Progenitor cell of endocrine pancreas (in vitro differentiated cells): ENCODE data around the gene PPAN. TPM values are rescaled to one million over a fixed set of nuclear protein-coding genes. Genes with fewer than 3 reads are reported as not detected.

Experiments used
- DNase-seq: peaks from one replicate; pipeline ENCODE4 v3.0.0; 2021; ENCODE audit warnings: low spot score; ENCODE audit not compliant: unreplicated experiment
- H3K27ac Mint-ChIP-seq: 2 replicates; pipeline ENCODE4 v1.8.0; 2021; ENCODE audit warnings: mild to moderate bottlenecking, moderate library complexity, mixed read lengths
- H3K27me3 Mint-ChIP-seq: 2 replicates; pipeline ENCODE4 v1.8.0; 2021; ENCODE audit warnings: mixed read lengths
- H3K36me3 Mint-ChIP-seq: 2 replicates; pipeline ENCODE4 v1.8.0; 2022; ENCODE audit warnings: mixed read lengths; ENCODE audit not compliant: insufficient read depth
- H3K4me1 Mint-ChIP-seq: 2 replicates; pipeline ENCODE4 v1.8.0; 2021; ENCODE audit warnings: low read depth, mixed read lengths
- H3K4me3 Mint-ChIP-seq: 2 replicates; pipeline ENCODE4 v1.8.0; 2021; ENCODE audit warnings: low read depth, mild to moderate bottlenecking, moderate library complexity, mixed read lengths
- H3K9me3 Mint-ChIP-seq: 2 replicates; pipeline ENCODE4 v1.8.0; 2021; ENCODE audit warnings: low read depth, mixed read lengths
- total RNA-seq: library from RNA; stranded (reverse); gene quantifications from 2 replicates; pipeline ENCODE4 v1.2.1, GENCODE V29; 2021
- TF ChIP-seq, protein P1 (sequence below): fragments of 200-600 bp; sonication (generic); IDR thresholded peaks from one replicate; pipeline ENCODE4 v1.5.0; 2021; ENCODE audit warnings: antibody characterized with exemption, mild to moderate bottlenecking; ENCODE audit not compliant: unreplicated experiment

PPAN gene
- total RNA-seq, 1 donor from 2014 or later, result 51.5 TPM

GRCh38 chr19:10118960-10119359, 12.8 kb downstream of the PPAN start:
- TF ChIP-seq, protein P1, sequence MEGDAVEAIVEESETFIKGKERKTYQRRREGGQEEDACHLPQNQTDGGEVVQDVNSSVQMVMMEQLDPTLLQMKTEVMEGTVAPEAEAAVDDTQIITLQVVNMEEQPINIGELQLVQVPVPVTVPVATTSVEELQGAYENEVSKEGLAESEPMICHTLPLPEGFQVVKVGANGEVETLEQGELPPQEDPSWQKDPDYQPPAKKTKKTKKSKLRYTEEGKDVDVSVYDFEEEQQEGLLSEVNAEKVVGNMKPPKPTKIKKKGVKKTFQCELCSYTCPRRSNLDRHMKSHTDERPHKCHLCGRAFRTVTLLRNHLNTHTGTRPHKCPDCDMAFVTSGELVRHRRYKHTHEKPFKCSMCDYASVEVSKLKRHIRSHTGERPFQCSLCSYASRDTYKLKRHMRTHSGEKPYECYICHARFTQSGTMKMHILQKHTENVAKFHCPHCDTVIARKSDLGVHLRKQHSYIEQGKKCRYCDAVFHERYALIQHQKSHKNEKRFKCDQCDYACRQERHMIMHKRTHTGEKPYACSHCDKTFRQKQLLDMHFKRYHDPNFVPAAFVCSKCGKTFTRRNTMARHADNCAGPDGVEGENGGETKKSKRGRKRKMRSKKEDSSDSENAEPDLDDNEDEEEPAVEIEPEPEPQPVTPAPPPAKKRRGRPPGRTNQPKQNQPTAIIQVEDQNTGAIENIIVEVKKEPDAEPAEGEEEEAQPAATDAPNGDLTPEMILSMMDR, result no peak
- H3K9me3 Mint-ChIP-seq, result no peaks in the 10 kb centered on the region
- H3K27me3 Mint-ChIP-seq, result no peaks in the 10 kb centered on the region
- H3K27ac Mint-ChIP-seq, result peak overlapping the region; percentile 96
- H3K4me3 Mint-ChIP-seq, result peak overlapping the region; percentile 95
- H3K36me3 Mint-ChIP-seq, result peaks cover 1% of the 10 kb centered on the region
- peaks cover 5% of the 10 kb centered on the region for H3K4me1 Mint-ChIP-seq
- no peak for DNase-seq

DNA sequence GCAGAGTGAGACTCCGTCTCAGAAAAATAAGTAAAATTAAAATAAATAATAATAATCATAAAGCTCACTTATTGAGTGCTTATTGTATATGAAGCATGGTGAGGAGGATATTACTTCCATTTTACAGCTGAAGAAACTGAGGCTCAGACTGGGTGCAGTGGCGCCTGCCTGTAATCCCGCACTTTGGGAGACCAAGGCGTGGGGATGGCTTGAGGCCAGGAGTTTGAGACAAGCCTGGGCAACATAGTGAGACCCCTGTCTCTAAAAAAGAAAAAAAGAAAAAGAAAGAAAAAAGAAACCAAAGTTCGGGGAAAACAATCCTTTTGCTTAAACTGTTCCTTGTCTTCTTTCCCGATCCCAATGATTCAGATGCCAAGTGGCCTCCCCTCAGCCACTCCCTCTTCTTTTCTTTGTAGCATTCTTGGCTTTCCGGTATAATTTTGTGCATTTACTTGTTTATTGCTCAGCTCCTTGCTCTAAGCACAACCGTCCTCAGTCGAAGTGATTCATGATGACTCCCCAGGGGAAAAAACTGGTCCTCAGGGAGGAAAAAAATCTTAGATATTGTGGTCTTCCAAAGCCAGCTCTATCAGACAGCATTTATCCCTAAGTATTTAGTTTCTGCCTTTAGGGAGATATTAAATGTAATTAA, 14.5 kb downstream of the PPAN start:
- TF ChIP-seq, protein P1, result no peak
- Mint-ChIP-seq H3K4me1 (peaks cover 5% of the 10 kb centered on the region), H3K27ac (no peak overlapping the region), H3K9me3 (no peaks in the 10 kb centered on the region), H3K27me3 (no peaks in the 10 kb centered on the region), H3K4me3 (no peak overlapping the region), H3K36me3 (peaks cover 4% of the 10 kb centered on the region)
- DNase-seq, result no peak

- DNase-seq, result no peak
- H3K9me3 Mint-ChIP-seq, result no peaks in the 10 kb centered on the region
- H3K27me3 Mint-ChIP-seq, result no peaks in the 10 kb centered on the region
- H3K4me3 Mint-ChIP-seq, result no peak overlapping the region
- H3K27ac Mint-ChIP-seq, result no peak overlapping the region
- TF ChIP-seq, protein P1, result no peak
- peaks cover 4% of the 10 kb centered on the region for H3K36me3 Mint-ChIP-seq
- H3K4me1 Mint-ChIP-seq, result peaks cover 5% of the 10 kb centered on the region
These were observed 15.9 kb downstream of the PPAN start for GRCh38 chr19:10122045-10122444.

GRCh38 chr19:10124429-10124828, 18.3 kb downstream of the PPAN start:
- Mint-ChIP-seq H3K36me3 (peaks cover 2% of the 10 kb centered on the region), H3K27ac (no peak overlapping the region), H3K4me1 (no peaks in the 10 kb centered on the region), H3K27me3 (no peaks in the 10 kb centered on the region), H3K4me3 (no peak overlapping the region), H3K9me3 (no peaks in the 10 kb centered on the region)
- TF ChIP-seq, protein P1, result no peak
- no peak for DNase-seq

DNA sequence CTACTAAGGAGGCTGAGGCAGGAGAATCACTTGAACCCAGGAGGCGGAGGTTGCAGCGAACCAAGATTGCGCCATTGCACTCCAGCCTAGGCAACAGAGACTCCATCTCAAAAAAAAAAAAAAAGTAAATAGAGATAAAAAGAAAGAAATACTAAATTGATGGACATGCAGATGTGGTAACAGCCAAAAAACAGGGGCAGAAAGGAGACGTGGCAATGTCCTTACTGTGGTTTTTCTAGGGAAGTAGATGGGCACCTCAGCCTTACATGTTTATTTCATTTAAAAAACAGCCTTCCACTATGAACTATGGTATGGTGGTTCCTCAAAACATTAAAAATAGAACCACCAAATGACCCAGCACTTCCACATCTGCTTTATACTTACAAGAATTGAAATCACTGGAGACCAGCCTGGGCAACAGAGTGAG, 20.1 kb downstream of the PPAN start:
- Mint-ChIP-seq H3K4me1 (no peaks in the 10 kb centered on the region), H3K4me3 (no peak overlapping the region), H3K27ac (no peak overlapping the region), H3K36me3 (peaks cover 4% of the 10 kb centered on the region), H3K9me3 (no peaks in the 10 kb centered on the region), H3K27me3 (no peaks in the 10 kb centered on the region)
- TF ChIP-seq, protein P1, result no peak
- DNase-seq, result no peak
